ENCODE data around the gene KDM4E.

GRCh38 chr11:95076416-95076815 lies 51.4 kb downstream of the KDM4E start:
- TF ChIP-seq CTCF (IDR thresholded peaks at IDR 0.05) (no peak), POLR2A (IDR thresholded peaks at IDR 0.05) (no peak)

All from adrenal gland (tissue), 5 donors.